Ovary (tissue), 9 donors: ENCODE measurements around the gene SRD5A3. TPM values are rescaled to one million over a fixed set of nuclear protein-coding genes. Genes with fewer than 3 reads are reported as not detected.

Experiments
- DNase-seq, 5 donors: peaks; one replicate each; pipeline ENCODE4 v3.0.0-alpha.2; 2019 to 2020
- H3K27ac ChIP-seq, 2 donors: fragments of 200-600 bp; one replicate each; pipeline versions ENCODE4 v1.5.1 to v1.8.0; 2019 to 2022
- H3K27me3 ChIP-seq: fragments of 200-600 bp; one replicate; pipeline ENCODE4 v1.8.0; 2022
- H3K36me3 ChIP-seq: fragments of 200-600 bp; sonication (generic); one replicate; pipeline ENCODE4 v1.5.1; 2019
- H3K4me1 ChIP-seq: one replicate; pipeline ENCODE4 v1.8.1; 2013; ENCODE audit warnings: mild to moderate bottlenecking, moderate library complexity; ENCODE audit not compliant: insufficient read depth
- H3K4me3 ChIP-seq: fragments of 200-600 bp; sonication (generic); one replicate; pipeline ENCODE4 v1.5.1; 2017
- H3K9me3 ChIP-seq, 2 donors: fragments of 200-600 bp in 1 of 2; sonication (generic) in 1 of 2; one replicate each; pipeline versions ENCODE4 v1.5.1 to v1.8.1; 2013 to 2019; ENCODE audit warnings: mild to moderate bottlenecking in 1 of 2, moderate library complexity in 1 of 2
- CTCF ChIP-seq, 3 donors: fragments of 450-650 bp in 2 of 3; fragments of 200-600 bp in 1 of 3; IDR thresholded peaks; one replicate each; pipeline versions ENCODE4 v1.5.1 to v1.8.0; 2016 to 2022; ENCODE audit warnings: antibody characterized with exemption in 3 of 3, mild to moderate bottlenecking in 1 of 3
- EP300 ChIP-seq: sonication (generic); formaldehyde crosslinking; IDR thresholded peaks from one replicate; pipeline ENCODE4 v1.6.1; 2017; ENCODE audit warnings: antibody characterized with exemption
- POLR2A ChIP-seq: fragments of 450-650 bp; IDR thresholded peaks from one replicate; pipeline ENCODE4 v1.6.1; 2017; ENCODE audit warnings: antibody characterized with exemption, mild to moderate bottlenecking, moderate library complexity
- WGBS, 3 donors: extraction: QIAGEN DNeasy Blood & Tissue Kit in 1 of 3; methylation state at CpG; one replicate each; pipeline versions ENCODE4 v1.1.5 to v1.1.7; 2013 to 2017; 5-methylcytosine and 5-hydroxymethylcytosine counted together
- intact Hi-C, 4 donors: fragments of 100-400 bp; cut with DNase I; formaldehyde crosslinking; loops; one replicate each; pipeline versions ENCODE4 v1.11.0 to v1.15.1; 2022 to 2023
- polyA plus RNA-seq, 2 donors: library from polyadenylated mRNA; stranded (reverse); fragments of 200-250 nt in 1 of 2; fragments of 350-450 nt in 1 of 2; fragmentation: Illumina TruSeq in 1 of 2; extraction: RNeasy Lipid Tissue Mini Kit (QIAGEN cat#74804) in 1 of 2; gene quantifications; one replicate each; pipeline ENCODE4 v1.2.3, GENCODE V29; 2013 to 2014
- total RNA-seq, 7 donors: library from RNA; depleted of rRNA in 2 of 7; stranded (reverse); fragments of >200 nt in 2 of 7; fragmentation: NEBNext Ultra II Directional in 3 of 7; extraction: Animal tissue kit (Norgen Biotek cat#: 25700) in 3 of 7; gene quantifications; one replicate each; pipeline versions ENCODE4 v1.1.0 to v1.2.4, GENCODE V29; 2016 to 2023
- donor health status: DM: no; HTN: no; CAD: no; lungs with moderate emphysema.
- donor health status: DM: no; HTN: no; CAD: no.
- donor health status: Bipolar disorder and iron deficiency.
- donor health status: DM: yes; HTN: yes; CAD: no.
- donor health status: DM: no; HTN: no; CAD: no.
- donor health status: DM: yes; HTN: yes; CAD: no.

SRD5A3 gene
- total and polyA plus RNA-seq, 9 donors = 1.2 to 12.3 (median 2.9) TPM

- 96 to 98% (median 98%) methylated on average over 2 of the region's 2 CpGs for WGBS, 3 donors
- TF ChIP-seq POLR2A (no peak), EP300 (no peak), CTCF (IDR thresholded peaks at IDR 0.05) (no peak)
- Histone ChIP-seq H3K4me3 (no peak overlapping the region), H3K27ac (no peak overlapping the region), H3K4me1 (no peaks in the 10 kb centered on the region), H3K27me3 (no peaks in the 10 kb centered on the region), H3K9me3 (no peaks in the 10 kb centered on the region), H3K36me3 (no peaks in the 10 kb centered on the region)
- intact Hi-C loops = no loop called here
- no peak for DNase-seq
Observed at GRCh38 chr4:55369968-55370367, 23.9 kb downstream of the SRD5A3 start.

- Histone ChIP-seq H3K36me3 (no peaks in the 10 kb centered on the region), H3K9me3 (no peaks in the 10 kb centered on the region), H3K27me3 (no peaks in the 10 kb centered on the region), H3K4me1 (no peaks in the 10 kb centered on the region), H3K27ac (no peak overlapping the region), H3K4me3 (no peak overlapping the region)
- no peak for DNase-seq
- 69 to 76% (median 73%) methylated on average over 7 of the region's 7 CpGs for WGBS, 3 donors
- intact Hi-C loops = no loop called here
- TF ChIP-seq EP300 (no peak), POLR2A (no peak), CTCF (IDR thresholded peaks at IDR 0.05) (no peak)
Observed at GRCh38 chr4:55372259-55372658, 26.2 kb downstream of the SRD5A3 start.

- H3K27ac ChIP-seq = no peak overlapping the region
- no peak for DNase-seq
- TF ChIP-seq EP300 (no peak), CTCF (IDR thresholded peaks at IDR 0.05) (no peak), POLR2A (no peak)
- WGBS, 3 donors = 89 to 93% (median 91%) methylated on average over 1 of the region's 1 CpG
- no peak overlapping the region for H3K4me3 ChIP-seq
- H3K9me3 ChIP-seq = no peaks in the 10 kb centered on the region
- H3K4me1 ChIP-seq = no peaks in the 10 kb centered on the region
- no peaks in the 10 kb centered on the region for H3K27me3 ChIP-seq
- intact Hi-C loops = no loop called here
- H3K36me3 ChIP-seq = no peaks in the 10 kb centered on the region
Observed at GRCh38 chr4:55373461-55373860, 27.4 kb downstream of the SRD5A3 start.

GRCh38 chr4:55376698-55377097, 30.7 kb downstream of the SRD5A3 start:
- no peaks in the 10 kb centered on the region for H3K36me3 ChIP-seq
- 70 to 84% (median 77%) methylated on average over 2 of the region's 2 CpGs for WGBS, 3 donors
- no peak overlapping the region for H3K4me3 ChIP-seq
- DNase-seq = no peak
- no peaks in the 10 kb centered on the region for H3K9me3 ChIP-seq
- intact Hi-C loops = no loop called here
- no peaks in the 10 kb centered on the region for H3K4me1 ChIP-seq
- no peak overlapping the region for H3K27ac ChIP-seq
- no peaks in the 10 kb centered on the region for H3K27me3 ChIP-seq
- TF ChIP-seq EP300 = no peak
- TF ChIP-seq POLR2A = no peak
- TF ChIP-seq CTCF (IDR thresholded peaks at IDR 0.05) = no peak
